Superior temporal gyrus (tissue), 1 donor: Measurements from ENCODE around the gene USH2A.
A peak's percentile ranks its signal among the peaks of the same experiment; 100 is the strongest.
"Not testable (repeated sequence)": the region's sequence is repeated elsewhere in the genome, so short reads cannot be mapped to it uniquely, and the experiment has no call there.

Experiments used
- DNase-seq: peaks from one replicate; pipeline ENCODE4 v3.0.0-alpha.2; 2016; ENCODE audit errors: extremely low spot score

USH2A gene

DNA sequence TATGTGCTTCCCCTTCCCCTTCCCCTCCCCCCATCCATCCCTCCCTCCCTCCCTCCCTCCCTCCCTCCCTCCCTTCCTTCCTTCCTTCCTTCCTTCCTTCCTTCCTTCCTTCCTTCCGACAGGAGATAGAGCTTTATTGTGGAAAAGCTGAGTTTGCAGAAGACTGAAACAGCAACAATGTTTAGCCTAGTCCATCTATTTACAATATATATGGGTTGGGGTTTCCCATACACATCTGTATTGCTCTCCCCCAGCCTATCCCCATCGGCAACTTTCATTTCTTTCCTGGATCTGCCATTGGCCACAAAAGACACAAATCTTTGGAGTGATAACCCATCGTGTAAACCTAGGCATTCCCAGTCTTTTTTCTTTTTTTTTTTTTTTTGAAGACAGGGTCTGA, 222.3 kb downstream of the USH2A start:
- no peak for DNase-seq

DNA sequence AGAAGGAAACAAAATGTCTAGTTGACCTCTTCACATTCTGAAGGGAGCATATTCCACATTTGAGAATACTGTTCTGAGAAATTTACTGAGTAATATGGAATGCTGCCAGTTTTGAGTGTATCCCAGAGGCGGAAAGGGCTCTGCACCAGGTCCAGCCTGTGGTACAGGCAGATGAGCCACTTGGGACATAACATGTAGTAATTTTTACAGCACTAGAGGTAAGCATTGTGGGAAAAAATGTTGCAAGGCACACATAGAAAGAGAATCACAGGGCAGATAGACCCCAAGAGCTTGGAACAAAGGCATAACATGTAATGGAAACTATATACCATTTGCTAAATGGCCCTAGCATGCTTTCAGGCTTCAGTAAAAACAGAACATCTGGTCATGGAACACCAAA, 228.5 kb downstream of the USH2A start:
- DNase-seq = no peak

DNA sequence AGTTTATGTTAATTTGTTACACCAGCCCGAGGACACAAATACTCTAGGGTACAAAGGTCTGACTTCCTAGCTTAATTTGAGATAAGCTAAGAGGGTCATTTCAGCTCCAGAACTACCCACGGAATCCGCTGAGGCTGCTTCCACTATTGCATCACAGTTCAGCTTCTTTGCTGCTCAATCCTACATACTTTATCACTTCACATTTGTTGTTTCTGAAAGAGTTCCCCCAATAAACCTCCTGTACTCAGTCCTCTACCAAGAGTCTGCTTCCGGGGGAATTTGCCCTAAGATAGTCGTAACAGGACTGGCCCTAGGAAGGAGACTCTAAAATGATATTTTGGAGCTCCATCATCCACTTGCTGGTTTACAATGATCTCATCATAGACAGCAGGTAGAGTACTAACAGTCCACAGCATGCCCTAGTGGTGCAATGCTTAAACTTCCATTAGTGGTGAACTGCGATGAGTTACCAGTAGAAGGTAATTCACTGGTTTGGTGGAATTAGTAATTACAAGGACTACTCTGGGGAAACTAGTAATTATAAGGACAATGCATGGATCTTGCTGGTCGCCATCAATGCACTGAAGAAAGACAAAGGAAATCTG, 229.3 kb downstream of the USH2A start:
- no peak for DNase-seq

DNA sequence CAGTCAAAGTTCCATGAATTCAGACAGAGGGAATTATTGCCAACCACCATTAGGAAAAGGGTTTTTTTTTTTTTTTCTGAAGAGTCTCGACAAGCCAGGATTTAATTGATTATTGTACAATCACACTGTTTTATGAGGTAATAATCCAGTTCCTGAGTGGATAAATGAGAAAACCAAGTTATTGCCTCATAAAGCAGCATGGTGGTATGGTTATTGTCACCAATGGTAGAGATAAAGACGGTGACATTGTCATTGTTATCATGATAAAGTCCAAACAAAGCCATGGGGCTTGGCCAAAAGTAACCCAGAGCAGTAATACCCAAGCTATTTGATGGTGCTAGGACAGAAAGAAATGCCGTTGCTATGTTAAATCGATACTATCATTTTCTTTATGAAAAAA, 232.8 kb downstream of the USH2A start:
- DNase-seq = no peak

DNA sequence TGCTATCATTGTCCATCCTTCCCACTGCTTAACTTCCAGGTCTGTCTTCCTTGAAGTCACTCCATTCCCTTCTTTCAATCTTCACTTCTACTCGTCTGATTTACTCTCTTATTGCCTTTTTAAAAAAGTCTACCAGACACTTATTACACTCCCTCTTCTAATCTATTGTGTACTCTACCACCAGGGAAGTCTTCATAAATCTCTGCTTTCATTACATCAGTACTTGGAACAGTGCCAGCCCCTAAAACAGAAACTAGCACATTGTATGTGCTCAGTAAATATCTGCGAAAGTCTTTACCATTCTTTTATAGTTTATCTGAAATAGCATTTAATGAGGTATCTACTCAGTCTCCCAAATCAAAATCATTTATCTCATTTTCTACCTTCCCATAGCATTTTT, 236.4 kb downstream of the USH2A start:
- DNase-seq = no peak

DNA sequence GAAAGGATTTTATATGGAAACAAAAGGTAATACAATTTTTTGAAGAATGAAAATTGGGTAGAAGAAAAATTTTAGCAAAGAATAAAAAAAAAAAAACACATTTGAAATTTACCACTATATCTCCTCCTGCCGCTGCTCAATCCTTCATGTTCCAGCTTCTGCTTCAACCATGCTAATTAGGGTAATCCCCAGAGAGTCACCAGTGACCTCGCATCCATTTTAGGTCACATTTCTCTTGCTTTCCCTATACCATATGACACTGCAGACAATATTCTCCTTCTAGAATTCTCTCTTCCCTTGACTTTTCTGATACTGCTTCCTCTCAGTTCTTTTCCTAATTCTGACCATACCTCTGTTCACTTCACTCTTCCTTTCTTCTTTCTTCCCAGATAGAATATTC, 237.1 kb downstream of the USH2A start:
- DNase-seq = no peak

DNA sequence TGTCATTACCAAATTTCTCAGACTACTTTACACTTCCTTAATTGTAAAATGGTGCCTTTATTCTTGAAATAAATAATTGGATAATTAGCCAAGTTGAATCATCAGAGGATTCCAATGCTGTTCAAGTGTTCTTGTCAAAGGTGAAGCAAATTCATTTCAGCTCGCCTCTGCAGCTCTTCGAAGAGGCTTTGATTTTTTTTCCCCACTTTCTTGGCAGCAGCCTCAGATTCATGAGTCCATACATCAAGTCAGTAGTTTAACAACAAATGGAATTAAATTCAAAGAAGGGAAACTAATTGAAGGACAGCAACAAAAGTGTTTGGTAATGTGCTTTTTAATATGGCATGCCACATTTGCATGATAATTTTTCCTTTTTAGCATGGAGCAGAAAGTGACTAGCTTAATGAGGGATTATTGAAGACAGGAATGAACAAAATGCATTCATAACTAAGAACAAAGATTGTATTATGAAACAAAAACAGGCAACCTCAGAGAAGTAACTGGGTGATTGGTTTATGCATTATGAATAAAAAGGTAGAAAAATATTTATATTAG, 239.0 kb downstream of the USH2A start:
- no peak for DNase-seq

DNA sequence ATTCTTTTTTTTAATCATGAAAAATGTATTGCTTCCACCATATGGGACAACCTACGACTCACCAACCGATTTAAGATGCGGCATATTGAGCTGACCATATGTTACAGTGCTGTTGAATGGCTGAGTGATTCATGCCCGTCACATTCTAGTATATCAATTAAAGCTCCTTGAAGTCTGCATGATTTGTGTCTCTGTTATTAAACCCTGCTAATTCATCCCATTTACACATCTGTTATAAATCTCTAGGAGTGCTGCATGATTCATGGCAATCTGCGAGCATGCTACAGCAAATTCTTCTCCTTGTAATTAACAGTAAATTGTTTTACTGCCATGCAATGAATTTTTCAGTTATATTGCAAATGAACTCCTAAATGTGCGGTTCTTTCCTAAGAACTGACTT, 239.8 kb downstream of the USH2A start:
- peak; percentile 14 for DNase-seq

DNA sequence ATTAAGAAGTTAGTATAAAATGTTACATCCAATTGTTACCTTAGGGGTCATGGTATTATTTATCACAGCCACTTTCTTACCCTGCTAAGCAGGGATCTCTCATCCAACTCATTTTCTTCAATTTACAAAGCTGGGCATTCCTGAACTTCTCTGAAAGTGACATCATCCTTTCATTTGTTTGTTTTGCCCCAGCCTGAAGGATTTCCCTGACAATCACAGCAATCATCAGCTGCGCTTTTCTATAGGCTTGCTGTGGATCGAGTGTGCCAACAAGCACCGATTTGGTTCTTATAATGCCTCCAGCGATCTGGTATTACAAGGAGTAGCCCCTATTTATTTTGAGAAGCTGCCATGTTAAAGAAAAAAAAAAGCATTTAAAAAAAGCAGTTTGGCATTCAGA, 240.2 kb downstream of the USH2A start:
- DNase-seq = no peak

DNA sequence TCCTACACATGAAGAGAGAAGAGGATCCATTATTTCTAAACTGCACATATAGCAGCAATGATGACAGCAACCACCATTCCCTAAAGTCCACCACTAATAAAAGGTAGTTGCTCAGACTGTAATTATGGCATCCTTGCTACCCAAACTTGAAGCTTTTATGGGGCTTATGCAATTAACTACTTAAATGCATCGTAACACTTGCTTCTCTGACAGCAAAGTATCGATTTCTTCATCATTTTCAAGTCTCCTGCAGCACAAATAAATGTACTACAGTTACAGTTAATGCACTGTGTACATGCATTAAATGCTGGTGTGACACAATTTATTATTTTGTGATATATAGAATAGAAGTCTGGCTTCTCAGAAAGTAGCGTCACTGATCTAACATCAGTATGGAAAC, 241.7 kb downstream of the USH2A start:
- no peak for DNase-seq

DNA sequence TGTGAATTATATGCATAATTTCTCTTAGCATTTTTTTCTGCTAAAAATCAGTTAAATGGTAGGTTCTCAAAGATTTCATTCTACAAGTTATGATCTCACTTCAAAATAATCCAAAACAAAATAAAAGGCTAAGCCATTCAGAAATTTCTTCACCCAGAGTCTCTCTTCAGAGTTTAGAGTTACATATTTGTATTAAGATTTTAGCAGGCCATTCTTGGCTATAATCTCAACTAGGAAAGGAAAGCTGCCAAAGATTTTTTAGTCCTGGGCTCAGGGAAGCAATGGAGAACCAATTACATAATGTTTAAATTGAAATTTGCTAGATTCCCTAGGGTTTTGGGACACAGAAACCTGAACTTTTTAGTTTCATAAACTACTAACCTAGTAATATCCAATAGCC, 245.0 kb downstream of the USH2A start:
- no peak for DNase-seq

DNA sequence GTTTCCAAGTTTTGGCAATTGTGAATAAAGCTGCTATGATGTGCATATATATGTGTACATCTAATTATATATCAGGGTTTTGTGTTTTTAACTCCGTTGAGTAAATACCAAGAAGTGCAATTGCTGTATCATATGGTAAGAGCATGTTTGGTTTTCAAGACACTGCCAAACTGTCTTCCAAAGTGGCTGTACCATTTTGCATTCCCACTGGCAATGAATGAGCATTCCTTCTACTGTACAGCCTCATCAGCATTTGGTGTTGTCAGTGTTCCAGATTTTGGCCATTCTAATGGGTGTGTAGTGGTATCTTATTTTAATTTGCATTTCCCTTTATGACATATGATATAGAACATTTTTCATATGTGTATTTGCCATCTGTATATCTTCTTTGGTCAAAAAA, 246.3 kb downstream of the USH2A start:
- no peak for DNase-seq

DNA sequence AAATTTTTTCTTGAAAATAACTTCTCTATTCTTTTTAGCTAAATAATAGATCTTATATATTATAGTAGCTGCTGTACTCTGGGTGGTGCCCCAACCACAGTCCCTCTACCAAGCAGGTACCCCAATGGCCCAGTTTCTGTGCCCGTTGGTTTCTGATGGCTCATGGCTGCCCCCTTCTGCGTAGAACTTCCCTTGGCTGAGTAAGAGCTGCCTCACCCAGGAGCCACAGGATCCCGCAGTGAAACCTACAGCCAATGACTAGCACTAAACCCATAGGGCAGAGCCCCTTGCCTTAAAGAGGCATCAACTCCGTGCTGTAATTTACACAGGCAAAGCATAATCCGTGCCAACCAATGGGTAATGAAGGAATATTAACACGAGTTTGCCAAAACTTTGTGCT, 247.5 kb downstream of the USH2A start:
- no peak for DNase-seq

DNA sequence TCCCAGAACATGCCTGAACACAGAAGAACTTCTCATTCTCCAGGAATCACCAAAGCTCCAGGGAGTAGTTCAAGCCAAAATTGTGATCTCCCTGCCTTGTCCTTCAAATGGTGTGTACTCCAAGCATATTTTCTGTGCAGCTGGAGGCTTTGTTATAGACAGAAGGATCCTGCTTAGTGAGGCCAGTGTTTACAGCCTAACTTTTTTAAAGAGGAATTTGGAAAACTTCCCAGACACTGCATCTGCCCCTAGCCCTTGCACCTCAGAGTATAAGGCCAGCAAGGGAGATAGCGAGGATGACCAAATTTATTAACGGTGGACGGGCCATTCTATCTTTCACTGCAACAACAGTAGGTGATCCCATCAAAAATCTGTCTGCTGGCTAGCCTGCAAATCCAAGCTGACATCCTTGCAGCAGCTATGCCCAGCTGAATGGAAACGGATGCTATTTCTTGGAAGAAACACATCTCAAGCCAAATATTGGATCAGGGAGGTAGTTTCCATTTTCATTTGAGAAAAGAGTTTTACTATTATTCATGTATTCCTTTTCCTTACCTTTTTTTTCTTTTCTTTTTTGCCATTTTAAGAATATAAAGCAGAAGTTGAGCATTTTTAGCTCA, 249.8 kb downstream of the USH2A start:
- DNase-seq = no peak

DNA sequence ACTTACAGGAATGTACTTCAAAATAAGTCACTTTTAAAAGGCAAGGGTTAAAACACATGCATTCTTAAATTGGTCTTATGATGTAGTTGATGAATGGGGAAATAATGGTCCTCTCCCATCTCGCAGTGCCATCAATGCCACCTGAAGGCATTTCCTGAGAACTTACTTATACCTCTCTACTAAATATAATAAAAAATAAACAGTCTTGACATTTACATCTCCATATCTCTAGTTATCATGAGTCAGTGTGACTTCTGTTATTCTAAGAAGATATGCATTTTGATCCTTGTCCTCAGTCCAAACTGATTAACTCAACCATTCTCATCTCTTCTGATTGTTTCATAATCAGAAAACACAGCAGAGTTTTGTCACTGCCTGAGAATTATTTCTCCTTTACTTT, 253.9 kb downstream of the USH2A start:
- no peak for DNase-seq

DNA sequence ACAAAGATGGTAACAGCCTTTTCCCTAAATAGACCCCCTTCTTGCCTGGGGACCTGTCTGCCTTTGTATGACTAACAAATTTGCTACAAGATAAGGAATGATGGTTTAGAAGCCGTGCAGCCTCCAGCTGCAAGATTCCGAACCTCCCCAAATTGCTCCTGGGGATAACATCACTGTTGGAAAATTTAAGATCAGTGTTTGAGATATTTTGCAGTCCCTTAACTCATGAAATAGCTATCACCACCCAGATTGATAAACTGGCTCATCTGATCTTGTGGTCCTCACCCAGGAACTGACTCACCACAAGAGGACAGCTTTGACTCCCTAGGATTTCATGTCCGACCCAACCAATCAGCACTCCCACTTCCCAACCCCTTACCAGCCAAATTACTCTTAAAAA, 254.7 kb downstream of the USH2A start:
- no peak for DNase-seq

DNA sequence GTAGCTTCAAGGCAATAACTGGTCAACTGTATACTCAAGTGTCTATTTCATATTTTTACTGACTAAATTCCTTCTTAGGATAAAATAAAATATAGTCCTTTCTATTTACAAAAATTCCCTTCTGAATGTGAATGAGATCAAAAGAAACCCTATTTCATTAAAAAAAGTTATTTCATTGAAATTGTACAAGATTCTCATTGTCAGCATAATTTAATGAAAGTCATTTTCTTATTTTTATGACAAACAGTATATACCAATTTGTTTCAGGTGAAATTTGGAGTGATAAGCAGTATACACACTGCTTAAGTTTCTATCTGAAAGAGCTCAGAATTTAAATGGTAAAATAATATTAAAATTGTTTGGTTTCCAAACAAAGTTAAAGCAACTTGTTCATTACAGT, 269.2 kb downstream of the USH2A start:
- no peak for DNase-seq

DNA sequence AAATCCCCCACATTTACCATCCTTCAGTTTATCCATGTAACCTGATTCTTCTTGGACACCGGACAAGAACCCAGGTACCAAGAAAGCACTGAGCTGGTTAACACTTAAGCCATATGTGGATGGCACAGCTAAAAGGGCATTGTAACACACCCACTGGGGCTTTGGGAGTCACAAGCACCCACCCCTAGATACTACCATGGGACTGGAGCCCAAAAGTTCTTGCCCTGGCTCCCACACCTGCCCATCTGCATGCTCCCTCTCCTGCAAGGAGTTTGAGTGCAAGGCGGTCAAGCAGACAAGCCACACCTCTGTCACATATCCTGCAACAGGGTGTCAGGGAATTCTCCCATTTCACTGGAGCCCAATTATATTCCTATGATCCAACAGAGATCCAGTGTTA, 270.1 kb downstream of the USH2A start:
- no peak for DNase-seq

DNA sequence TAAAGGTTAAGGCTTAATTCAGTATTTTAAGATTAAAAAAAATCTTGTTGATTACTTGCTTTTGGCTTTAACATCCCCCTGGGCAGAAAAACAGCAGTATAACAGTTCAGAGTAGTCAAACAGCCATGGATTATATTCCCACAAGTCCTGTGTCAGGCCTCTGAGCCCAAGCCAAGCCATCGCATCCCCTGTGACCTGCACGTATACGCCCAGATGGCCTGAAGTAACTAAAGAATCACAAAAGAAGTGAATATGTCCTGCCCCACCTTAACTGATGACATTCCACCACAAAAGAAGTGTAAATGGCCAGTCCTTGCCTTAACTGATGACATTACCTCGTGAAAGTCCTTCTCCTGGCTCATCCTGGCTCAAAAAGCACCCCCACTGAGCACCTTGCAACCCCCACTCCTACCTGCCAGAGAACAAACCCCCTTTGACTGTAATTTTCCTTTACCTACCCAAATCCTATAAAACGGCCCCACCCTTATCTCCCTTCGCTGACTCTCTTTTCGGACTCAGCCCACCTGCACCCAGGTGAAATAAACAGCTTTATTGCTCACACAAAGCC, 277.7 kb downstream of the USH2A start:
- not testable (repeated sequence) for DNase-seq

DNA sequence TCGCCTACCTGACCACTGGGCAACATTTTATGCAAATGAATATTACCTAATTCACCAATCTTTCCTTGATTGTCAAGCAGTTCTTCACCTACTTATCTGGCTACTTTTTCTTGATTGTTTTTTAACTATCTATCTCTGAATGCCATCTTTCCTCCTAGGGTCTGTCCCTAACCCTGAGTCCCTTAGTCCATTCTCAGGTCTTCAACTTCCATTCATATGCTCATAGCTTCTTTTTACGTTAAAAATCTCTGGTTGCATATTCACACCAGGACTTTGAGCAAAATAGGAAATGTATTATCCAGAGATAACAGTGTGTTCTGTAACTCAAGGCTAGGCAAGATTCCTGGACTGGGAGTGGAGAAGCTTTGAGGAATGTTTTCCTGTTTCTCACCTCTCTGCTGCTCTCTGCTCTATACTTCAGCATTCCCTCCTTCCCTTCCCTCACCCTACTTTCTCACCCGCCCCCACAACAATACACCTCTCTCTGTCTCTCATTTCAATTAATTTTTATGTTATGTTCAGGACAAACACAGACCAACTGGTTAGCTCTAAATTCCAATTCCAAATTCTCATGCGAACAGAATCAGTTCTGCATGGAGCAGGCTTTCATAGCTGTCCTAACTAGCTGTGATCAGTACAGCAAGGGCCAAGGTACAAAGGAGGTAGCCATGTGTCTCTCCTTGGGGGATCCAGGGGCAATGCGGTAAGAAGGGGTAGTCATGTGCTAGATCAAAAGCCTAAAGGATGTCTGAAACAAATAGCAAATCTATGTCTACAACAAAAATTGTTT, 278.4 kb downstream of the USH2A start:
- DNase-seq = no peak

DNA sequence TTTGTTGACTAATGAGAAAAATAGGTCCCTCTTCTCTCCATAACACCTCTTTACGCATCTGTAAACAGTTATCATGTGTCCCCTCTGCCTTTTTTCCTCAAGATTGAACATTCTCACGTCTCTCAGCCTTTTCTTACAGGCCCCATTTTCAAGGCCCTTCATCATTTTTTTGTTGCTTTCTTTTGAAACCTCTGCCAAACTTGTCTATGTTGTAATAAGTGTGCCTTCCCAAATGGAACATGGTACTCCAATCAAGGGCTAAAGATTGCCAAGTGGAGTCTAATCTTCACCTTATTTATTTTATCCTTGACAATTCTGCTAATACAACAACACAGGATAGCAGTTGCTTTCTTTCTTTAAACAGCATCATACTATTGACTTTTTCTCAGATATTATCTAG, 280.3 kb downstream of the USH2A start:
- DNase-seq = no peak

DNA sequence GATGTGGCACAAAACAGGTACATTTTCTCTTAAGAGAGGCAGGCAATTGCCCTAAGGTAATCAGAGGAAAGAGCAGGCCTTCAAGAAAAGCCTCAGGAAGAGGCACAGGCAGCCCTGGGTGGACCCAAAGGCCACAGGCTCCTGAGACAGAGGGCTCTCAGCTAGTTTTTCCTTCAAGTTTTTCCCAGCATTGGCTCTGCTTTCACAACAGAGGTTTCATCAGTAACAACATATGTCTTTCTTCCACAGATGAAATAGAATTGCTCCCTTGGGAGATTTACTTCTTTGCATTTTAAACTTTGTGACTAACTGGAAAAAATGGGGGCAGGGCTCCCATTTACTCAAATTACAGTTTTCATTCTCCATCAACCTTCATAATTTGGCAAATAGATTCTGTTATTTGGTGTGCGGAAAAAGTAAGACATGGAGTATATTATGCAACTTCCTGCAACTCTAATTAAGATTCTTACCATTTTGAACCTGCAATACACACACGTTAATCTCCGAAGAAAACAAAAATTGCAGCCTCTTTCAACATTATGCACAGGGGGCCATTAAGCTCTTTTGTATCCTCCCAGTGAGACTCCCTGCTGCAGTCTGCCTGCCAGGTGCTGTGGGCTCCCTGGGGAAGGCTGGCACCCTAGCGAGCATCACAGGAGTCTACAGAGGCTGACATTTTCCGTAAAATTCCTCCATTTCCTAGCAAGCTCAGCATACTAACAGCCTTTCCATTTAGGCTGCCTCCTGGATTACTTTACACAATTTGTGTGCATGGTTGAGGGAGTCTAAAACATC, 282.3 kb downstream of the USH2A start:
- no peak for DNase-seq
